Endothelial cell of hepatic sinusoid (primary cell): ENCODE data around the gene IRX2.

ENCODE experiments used
- in situ Hi-C: cut with HindIII; loops from 2 replicates; pipeline ENCODE4 v1.10.0; 2017; ENCODE audit warnings: low sequenced_read_pairs

Gene IRX2

GRCh38 chr5:2721385-2722138 is 29.9 kb downstream of the IRX2 start:
- in situ Hi-C loops = no loop called here

GRCh38 chr5:2719332-2719731 is 32.1 kb downstream of the IRX2 start:
- in situ Hi-C loops = no loop called here

GRCh38 chr5:2718115-2718514 is 33.4 kb downstream of the IRX2 start:
- in situ Hi-C loops = no loop called here

GRCh38 chr5:2715856-2716255 is 35.6 kb downstream of the IRX2 start:
- in situ Hi-C loops = no loop called here

GRCh38 chr5:2714805-2715204 is 36.7 kb downstream of the IRX2 start:
- in situ Hi-C loops = no loop called here

GRCh38 chr5:2714026-2714425 is 37.5 kb downstream of the IRX2 start:
- in situ Hi-C loops = no loop called here

- in situ Hi-C loops = no loop called here
These were observed 39.7 kb downstream of the IRX2 start for GRCh38 chr5:2711446-2712425.

GRCh38 chr5:2710910-2711309 is 40.6 kb downstream of the IRX2 start:
- in situ Hi-C loops = no loop called here

GRCh38 chr5:2709976-2710689 is 41.3 kb downstream of the IRX2 start:
- in situ Hi-C loops = no loop called here

- in situ Hi-C loops = no loop called here
These were observed 42.7 kb downstream of the IRX2 start for GRCh38 chr5:2708751-2709150.

GRCh38 chr5:2708132-2708531 is 43.3 kb downstream of the IRX2 start:
- in situ Hi-C loops = no loop called here

GRCh38 chr5:2705861-2706260 is 45.6 kb downstream of the IRX2 start:
- in situ Hi-C loops = no loop called here

- in situ Hi-C loops = loop anchor here (5.0 kb wide), 1 partner anchor 108 kb away; no protein-coding TSS in a partner anchor
These were observed 46.5 kb downstream of the IRX2 start for GRCh38 chr5:2704806-2705645.

GRCh38 chr5:2704111-2704510 is 47.4 kb downstream of the IRX2 start:
- in situ Hi-C loops = loop anchor here (5.0 kb wide), 1 partner anchor 107 kb away; no protein-coding TSS in a partner anchor

- in situ Hi-C loops = loop anchor here (5.0 kb wide), 1 partner anchor 106 kb away; no protein-coding TSS in a partner anchor
These were observed 47.9 kb downstream of the IRX2 start for GRCh38 chr5:2703615-2704014.

GRCh38 chr5:2703041-2703440 is 48.4 kb downstream of the IRX2 start:
- in situ Hi-C loops = loop anchor here (5.0 kb wide), 1 partner anchor 106 kb away; no protein-coding TSS in a partner anchor

- in situ Hi-C loops = loop anchor here (5.0 kb wide), 1 partner anchor 105 kb away; no protein-coding TSS in a partner anchor
These were observed 49.2 kb downstream of the IRX2 start for GRCh38 chr5:2702096-2702879.

- in situ Hi-C loops = loop anchor here (5.0 kb wide), 1 partner anchor 104 kb away; no protein-coding TSS in a partner anchor
These were observed 49.9 kb downstream of the IRX2 start for GRCh38 chr5:2701592-2701991.

GRCh38 chr5:2700876-2701275 is 50.6 kb downstream of the IRX2 start:
- in situ Hi-C loops = loop anchor here (5.0 kb wide), 1 partner anchor 104 kb away; no protein-coding TSS in a partner anchor
